Loucy (cell line): Measurements from ENCODE around the gene TNFSF8.

Experiments
- EZH2phosphoT487 ChIP-seq: fragments of 200-600 bp; IDR thresholded peaks from 2 replicates; pipeline ENCODE4 v1.6.1; 2018; ENCODE audit warnings: antibody characterized with exemption, mild to moderate bottlenecking, moderate library complexity, borderline replicate concordance
- TF ChIP-seq, protein P1 (sequence below): fragments of 200-600 bp; sonication (generic); conservative IDR thresholded peaks from 2 replicates; pipeline ENCODE4 v1.5.1; 2014; ENCODE audit warnings: mild to moderate bottlenecking, antibody characterized with exemption, low read length

DNA sequence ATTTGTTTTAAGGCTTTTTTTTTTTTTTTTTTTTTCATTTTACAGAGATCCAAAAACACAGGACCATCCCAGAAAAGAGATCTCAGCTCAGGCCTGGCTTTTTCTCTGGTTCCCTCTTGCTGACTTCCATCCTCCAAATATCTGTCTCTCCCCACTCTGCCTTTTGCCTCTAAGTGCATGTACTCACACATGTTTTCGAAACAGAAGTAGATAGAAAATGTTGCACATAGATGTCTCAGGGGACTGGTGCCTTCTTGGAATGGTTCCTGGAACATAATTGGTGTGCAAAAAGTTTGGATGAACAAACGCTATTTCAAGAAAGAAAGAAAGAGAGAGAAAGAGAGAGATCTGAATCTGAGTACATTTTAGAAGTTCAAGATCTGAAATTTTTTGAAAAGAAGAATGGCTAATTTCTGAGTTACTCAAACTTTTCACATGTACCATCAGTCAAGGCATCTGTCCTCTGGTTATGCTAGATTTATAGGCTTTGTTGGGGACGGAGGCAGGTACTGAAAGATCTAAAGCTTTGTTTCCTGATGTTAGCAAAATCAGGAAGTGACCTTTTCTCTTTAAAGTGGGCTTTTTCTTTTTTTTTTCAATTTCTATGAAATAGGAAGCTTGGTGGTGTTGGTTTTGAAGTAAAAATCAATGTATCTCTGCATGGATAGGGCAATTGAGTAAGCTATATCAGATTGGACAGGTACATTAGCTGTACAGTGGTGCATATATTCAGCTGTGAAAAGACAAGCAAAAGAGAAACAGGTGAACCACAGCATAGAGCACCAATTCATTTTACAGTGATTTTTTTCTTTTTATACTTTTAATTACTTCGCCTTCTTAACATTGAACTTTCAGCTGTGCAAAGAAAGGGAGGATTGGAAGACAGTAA is 8.5 kb upstream of the TNFSF8 start:
- TF ChIP-seq, protein P1, sequence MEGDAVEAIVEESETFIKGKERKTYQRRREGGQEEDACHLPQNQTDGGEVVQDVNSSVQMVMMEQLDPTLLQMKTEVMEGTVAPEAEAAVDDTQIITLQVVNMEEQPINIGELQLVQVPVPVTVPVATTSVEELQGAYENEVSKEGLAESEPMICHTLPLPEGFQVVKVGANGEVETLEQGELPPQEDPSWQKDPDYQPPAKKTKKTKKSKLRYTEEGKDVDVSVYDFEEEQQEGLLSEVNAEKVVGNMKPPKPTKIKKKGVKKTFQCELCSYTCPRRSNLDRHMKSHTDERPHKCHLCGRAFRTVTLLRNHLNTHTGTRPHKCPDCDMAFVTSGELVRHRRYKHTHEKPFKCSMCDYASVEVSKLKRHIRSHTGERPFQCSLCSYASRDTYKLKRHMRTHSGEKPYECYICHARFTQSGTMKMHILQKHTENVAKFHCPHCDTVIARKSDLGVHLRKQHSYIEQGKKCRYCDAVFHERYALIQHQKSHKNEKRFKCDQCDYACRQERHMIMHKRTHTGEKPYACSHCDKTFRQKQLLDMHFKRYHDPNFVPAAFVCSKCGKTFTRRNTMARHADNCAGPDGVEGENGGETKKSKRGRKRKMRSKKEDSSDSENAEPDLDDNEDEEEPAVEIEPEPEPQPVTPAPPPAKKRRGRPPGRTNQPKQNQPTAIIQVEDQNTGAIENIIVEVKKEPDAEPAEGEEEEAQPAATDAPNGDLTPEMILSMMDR: no peak
- TF ChIP-seq EZH2phosphoT487: no peak
